Activated CD4-positive, alpha-beta T cell treated with anti-CD3 and anti-CD28 coated beads for 48 hours (primary cell): ENCODE results near the gene LRFN4.
A peak's percentile ranks its signal among the peaks of the same experiment; 100 is the strongest.

Experiments
- DNase-seq: peaks from one replicate; pipeline ENCODE4 v3.0.0-alpha.2; 2020

Gene LRFN4

DNA sequence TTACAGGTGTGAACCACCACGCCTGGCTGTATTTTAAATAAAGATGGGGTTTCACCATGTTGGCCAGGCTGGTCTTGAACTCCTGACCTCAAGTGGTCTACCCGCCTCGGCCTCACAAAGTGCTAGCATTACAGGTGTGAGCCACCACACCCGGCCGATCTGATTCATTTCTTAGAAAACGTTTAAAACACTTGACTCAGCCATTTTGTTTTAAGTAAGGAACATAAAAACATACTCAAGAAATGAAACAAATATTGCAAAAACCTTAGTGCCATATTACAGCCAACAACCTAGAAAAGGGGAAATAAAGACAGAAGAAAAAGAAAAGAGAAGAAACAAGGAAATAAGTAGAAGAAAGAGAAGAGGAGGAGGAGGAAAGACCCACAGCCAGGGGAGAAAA lies 17.4 kb downstream of the LRFN4 start:
- no peak for DNase-seq

DNA sequence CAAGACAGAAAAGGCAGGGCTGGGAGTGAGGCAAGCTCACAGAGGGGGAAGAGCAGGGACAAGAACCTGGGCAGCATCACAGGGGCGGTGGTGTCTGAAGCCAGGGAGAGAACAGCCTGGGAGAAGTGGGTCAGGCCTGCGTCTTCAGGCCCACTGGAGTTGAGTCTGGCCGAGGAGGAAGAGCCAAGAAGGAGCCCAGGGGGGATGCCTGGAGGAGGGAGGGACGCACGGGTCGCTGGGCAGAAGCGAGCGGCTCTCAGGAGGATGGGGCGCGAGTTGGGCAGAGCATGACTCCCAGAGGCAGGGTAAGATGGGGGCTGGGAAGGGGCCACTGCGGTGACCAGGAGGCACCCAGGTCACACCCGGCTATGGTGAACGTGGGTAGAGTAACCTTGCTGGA lies 18.5 kb downstream of the LRFN4 start:
- DNase-seq: no peak

DNA sequence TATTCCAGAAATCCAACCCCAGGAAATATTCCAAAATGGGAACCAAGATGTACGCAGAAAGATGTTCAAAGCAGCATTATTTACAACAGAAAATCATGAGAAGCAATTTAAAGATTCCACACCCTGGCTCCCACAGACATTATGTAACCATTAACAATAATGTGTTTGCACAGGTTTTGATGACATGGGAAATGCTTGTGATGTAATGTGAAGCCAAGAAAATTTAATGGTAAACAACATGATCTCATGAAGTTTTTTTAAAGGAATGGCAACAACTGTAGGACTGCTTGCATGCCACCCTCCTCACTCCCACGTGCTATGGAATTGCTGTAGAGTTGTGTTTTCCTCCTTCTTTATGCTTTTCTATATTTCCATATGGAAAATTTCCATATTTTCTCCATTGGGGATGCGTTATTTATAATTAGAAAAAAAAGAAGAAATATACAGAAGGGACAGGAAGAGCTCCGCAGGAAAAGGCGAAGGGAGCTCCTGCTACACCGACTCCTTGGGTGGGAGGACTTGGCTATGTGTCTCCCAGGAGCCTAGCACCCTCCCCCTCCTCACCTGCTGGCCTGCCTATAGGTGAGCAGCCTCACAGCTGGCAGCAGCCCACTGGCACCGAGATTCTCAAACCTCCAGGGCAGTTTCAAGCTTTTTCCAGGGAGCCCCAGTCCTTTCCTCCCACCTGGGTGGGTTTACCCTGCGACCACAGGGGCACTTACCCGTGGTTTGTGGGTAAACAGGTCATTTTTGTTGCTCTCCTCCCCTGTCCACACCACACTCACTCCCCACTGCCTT lies 20.9 kb downstream of the LRFN4 start:
- DNase-seq: no peak

DNA sequence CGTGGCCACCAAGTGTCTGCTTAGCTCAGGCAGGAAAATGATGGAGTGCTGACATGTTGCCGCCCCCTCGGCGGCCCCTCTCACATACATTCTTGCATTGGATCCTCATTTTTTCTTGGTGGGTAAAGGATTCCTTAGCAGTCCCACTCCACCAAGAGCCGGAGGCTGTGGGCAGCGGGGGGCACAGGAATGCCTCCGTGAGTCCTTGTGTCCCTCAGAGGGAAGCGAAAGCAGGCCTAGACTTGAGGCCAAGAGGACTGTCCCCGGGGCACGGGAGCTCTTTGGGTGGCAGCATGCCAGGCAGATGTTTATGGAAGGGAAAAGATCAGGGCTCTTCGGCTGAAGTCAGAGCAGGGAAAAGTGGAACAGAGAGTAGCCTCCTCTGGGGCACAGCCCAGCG lies 21.6 kb downstream of the LRFN4 start:
- no peak for DNase-seq

DNA sequence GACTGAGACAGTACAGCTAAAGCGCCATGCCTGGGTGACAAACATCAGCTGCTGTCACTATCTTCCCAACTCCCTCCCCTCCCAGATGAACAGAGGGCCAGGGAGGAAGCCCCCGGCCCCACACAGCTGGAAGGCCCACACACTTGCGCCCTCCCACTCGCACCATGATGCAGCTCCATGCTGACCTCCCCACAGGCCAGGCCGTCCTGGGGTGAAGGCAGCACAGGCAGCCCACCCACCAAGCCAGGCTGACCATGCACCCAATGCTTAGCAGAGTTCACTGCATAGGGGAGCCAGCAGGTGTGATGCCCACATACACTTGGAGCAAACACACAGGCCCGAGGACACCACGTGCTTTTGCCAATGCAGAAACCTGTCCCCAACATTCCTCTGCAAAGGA lies 22.1 kb downstream of the LRFN4 start:
- no peak for DNase-seq

DNA sequence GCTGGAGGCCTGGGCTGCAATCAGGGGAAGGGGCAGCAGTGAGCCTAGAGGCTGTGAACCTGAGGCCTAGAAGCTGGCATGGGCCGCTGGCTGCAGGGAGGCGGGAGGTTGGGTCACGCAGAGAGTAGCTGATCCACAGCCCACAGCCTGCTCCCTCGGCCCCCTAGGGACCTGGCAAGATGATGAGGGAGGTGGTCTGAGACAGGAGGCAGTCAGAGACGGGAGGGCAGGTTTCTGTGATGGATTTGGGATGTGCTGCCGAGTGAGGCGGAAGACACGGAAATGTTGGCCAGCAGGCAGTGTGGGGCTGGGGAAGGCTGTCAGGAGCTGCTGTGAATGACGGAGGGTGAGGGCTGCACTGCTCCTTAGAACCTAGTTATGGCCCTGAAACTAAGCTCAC lies 22.7 kb downstream of the LRFN4 start:
- DNase-seq: no peak

DNA sequence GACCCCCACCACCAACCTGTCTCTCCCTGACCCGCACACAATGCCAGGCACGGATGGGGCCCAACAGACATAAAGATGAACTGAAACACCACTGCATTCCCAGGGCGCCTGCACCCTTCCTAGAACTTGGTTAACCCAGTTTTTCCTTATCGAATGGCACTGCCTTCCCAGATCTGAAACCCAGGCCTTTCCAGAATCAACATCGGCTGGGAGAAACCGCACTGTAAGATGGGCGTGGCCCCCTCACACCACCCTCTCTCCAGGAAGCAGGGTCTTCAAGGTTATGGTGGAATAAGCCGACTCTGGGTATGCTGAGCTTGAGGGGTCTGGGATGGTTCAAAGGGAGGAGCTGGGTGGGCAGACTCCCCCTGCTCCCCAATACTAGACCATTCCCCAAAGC lies 23.1 kb downstream of the LRFN4 start:
- DNase-seq: no peak

DNA sequence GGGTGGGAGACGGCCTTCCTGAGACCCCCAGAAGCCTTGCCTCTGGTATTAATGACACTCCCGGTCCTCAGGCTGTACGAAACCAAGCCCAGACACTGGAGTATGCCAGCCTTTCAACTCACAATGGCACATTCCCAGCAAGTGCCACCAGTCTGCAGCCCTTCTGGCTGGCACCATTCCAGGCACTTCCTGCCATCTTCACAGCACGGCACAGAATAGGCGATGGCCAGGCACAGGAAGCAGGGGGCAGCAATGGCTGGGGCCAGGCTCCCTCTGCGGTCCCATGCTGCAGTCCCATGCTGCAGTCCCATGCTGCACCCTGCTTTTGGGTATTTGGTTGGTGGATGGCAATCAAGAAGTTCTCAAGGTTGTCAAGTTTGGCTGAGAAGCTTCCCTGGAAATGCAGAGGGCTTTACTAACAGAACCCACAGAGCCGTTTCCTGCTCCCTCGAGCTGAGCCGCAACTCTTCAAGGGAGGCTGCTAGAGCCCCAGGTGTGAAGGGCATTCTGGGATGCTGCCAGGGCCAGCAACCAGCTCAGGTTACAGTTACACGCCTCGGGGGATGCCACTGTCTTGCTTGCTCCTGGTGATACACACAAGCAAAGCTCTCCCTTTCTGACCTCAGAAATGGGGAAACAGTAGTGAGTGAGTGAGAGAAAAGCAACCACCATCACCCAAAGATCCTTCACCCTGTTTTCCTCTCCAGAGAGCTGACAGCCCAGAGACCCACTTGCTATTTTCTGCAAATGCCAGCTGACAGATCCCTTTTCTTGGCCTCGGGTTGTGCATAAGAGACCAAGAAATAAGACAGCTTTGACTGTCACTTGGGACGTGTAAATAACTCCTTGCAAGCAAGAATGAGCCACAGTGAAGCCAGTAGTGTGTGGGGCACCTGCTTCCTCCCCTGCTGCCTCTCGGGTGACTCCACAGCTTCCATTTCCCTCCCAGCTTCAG lies 23.9 kb downstream of the LRFN4 start:
- DNase-seq: no peak

DNA sequence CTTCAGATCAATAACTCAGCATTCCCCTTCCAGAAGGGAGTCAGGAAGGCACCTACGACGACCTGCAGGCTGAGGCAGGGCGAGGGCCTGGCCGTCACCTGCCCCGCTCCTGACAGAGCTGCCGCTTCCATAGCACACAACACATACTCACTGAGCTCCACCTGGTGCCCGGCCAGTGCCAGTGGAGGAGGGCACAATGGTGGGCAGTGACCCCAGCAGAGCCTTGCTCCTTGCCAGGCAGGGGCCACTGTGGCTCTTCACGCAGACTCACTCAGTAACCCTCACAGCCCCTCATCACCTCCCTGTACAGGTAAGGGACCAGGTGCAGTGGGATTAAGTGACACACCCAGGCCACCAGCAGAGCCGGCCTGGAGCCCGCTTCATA lies 24.6 kb downstream of the LRFN4 start:
- DNase-seq: no peak

DNA sequence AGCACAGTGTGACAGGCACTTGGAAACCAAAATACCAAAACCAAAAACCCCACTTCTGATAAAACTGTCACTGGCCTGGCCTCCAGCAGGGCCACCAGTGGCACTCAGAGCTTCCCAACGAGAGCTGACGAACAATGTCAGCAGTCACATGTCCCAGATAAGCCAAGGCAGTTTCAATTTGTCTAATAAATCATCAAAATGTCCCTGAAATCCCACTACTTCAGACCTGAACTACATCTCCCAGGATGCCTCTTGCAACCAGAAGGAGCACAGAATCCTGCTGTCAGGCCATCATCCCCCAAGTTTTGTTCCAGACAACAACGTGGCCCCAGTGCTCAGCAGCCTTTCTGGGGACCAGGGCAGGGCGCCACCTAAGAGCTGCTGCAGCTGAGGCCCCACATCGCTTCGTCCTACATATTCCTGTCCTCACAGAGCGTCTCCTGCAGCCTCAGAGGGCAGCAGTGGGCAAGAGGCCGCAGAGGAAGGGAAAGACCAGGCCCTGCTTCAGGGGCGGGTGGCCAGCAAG lies 25.1 kb downstream of the LRFN4 start:
- no peak for DNase-seq

DNA sequence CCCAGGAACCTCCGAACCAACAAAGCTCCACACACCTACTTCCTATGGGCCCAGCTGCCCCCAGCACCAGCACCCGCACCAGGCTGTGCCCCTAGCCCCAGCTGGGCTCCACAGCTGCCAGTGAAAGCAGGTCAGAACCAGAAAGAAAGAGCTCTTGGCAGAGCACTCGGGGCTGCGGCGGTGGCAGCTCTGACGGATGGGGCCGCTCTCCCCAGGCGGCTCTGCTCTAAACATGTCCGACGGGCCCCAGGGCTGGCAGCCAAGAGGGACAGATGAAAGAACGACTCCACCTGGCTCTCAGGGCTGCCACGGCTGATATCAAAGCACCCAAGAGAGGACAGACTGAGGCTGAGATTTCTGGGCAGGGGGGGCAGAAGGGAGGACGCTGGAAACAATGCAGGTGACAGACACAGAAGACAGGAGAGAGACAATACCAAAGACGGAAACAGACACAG lies 25.7 kb downstream of the LRFN4 start:
- no peak for DNase-seq

DNA sequence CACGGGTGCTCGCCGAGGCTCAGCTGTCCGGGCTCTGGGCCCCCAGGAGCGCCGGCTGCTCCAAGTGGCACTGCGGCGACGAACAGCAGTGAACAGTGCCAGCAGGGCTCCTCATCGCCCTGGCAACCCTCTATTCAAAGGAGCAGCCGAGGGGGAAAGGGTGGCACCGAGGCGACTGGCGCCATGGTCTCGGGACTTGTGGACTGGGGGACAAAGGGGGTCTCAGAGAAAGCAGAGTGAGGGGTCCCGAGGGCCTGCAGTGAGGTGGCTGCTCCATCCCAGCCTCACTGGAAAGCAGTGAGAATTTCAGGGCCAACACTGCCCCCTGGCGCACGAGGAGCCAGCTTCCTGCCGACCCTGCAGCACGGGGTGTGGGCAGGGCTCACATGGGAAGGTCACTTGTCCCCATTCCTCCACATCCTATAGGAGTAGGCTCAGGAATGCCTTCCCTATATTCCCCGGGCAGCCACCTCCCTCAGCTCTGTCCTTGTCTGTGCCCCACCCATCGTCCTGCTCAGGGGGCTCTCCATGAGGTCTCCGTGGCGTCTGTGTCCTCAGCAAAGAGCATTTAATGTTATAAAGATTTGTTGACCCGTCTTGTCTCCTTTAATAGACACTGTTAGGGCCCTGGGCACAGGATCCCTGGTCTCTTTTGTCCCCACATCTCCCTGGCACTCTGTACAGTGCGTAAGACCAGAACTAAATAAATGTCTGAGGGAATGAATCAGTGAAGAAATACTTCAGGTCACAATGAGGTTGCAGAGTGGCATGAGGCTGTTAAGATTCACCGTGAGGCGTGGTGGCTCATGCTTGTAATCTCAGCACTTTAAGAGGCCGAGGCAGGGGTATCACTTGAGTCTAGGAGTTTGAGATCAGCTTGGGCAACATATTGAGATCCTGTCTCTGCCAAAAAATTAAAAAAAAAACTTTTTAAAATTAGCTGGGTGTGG lies 26.4 kb downstream of the LRFN4 start:
- peak; percentile 82 for DNase-seq

DNA sequence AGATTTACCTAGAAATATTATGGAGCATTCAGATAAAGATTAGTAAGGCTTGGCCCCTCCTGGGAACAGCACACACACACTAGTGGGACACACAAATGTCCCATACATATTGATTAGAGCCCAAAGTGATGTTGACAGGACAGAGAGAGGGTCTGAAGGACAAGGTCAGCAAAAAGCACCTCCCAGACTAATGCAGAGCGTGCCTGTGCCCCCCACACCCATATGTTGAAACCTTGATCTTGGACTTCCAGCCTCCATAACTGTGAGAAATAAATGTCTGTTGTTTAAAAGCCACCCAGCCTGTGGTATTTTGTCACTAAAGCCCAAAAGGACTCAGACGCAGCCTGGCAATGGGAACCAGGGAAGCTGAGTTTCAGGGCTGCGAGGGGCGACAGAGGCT lies 27.6 kb downstream of the LRFN4 start:
- no peak for DNase-seq

DNA sequence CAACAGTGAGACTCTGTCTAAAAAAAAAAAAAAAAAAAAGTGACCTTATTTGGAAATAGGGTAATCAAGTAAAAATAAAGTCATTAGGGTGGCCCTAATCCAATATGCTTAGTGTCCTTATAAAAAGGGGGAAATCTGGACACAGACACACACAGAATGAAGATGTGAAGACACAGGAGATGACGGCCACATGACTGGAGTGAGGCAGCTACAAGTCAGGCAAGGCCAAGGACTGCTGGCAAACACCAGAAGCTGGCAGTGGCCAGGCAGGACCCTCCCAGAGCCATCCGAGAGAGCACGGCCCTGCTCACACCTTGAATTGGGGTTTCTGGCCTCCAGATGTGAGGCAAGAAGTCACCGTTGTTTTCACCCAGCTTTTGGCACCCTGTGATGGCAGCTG lies 28.6 kb downstream of the LRFN4 start:
- DNase-seq: no peak

DNA sequence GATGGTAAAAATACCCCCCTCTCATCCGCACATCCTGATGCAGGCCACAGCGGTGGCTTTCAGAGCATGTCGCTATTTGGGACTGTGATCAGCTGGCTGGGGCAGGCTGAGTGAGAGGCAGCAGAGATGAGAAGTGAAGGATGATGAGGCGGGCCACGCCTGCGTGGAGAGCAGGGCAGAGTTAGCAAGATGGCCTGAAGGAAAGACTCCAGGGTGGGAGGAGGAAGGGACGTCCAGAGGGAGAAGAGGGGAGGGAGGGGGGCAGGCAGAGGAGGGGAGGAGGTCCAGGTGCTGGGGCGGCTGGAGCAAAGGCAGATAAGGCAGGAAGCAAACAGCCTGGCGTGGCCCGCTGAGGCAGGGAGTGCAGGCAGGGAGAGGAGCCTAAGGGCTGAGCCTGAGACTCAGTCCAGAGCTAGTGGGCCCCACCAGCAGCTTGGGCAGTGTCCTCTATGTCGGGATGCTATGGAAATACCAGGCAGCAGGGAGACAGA lies 29.1 kb downstream of the LRFN4 start:
- no peak for DNase-seq

DNA sequence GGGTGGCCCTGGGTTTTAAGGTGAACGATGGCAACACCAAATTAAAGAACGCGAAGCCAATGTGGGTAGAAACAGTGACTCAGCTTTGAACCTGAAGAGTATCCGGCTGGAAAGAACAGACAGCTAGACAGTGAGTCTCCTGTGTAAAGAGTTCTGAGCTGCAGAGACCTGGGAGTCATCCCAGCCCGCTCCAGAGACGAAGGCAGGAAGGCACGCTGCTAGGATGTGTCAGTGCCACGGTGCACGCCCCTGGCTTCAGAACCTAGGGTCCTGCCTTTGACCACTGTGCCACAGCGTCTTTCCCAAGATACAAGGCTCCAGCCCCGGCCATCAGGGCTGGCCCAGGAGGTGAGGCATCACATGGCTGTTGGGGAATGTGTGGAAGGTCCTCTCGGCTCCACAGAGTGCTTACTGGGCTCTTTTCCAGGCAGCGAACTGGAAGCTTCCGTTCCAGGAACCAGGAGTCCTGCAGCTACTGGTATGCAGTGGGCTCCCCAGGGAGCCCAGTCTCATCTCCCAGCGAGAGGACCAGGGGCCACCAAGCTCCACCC lies 29.9 kb downstream of the LRFN4 start:
- DNase-seq: no peak

DNA sequence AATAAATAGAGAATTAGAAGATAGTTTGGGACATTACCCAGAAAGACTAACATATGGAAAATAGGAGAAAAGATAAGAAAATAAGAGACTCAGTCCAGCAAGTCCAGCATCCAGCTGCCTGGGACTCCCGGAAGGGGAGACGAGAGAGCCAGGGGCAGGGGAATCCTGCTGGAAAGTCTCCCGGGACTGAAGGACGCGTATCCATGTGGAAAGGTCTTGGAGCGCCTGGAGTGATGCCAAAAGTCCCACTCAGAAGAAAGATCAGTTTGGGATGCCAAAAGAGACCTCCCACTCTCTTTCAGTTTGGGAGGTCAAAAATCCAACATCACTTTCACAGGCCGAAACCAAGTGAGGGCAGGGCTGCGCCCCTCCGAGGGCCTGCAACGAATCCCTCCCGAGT lies 30.7 kb downstream of the LRFN4 start:
- DNase-seq: no peak

DNA sequence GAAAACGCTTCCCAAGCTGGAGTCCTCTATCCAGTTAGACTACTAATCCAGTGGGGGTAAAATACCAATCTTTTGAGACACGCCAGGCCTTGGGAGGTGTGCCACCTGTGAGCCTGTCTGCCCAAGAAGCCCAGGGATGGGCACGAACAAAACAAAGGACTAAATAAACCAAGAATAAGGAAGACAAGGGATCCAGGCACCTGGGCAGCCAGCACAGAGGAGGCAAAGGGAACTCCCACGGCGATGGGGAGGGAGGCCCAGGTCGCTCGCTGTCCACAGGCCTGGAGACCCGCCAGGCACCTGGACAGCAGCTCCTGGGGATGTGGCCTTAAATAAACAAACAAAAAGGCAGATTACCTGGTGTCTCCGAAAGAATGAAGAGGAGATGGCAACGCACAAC lies 31.4 kb downstream of the LRFN4 start:
- DNase-seq: no peak

DNA sequence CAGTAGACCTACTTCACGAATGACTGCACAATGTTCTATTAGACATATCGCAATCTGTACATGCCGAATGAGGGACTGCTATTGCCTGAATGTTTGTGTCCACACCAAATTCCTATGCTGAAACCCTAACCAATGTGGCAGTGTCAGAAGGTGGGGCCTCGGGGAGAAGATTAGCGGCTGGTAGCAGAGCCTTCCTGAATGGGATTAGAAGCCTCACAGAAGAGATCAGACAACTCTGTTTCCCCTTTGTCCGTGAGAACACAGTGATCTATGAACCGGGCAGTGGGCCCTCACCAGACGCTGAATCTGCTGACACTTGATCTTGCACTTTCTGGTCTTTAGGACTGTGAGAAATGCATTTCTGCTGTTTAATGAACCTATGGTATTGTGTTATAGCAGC lies 33.1 kb downstream of the LRFN4 start:
- DNase-seq: no peak

DNA sequence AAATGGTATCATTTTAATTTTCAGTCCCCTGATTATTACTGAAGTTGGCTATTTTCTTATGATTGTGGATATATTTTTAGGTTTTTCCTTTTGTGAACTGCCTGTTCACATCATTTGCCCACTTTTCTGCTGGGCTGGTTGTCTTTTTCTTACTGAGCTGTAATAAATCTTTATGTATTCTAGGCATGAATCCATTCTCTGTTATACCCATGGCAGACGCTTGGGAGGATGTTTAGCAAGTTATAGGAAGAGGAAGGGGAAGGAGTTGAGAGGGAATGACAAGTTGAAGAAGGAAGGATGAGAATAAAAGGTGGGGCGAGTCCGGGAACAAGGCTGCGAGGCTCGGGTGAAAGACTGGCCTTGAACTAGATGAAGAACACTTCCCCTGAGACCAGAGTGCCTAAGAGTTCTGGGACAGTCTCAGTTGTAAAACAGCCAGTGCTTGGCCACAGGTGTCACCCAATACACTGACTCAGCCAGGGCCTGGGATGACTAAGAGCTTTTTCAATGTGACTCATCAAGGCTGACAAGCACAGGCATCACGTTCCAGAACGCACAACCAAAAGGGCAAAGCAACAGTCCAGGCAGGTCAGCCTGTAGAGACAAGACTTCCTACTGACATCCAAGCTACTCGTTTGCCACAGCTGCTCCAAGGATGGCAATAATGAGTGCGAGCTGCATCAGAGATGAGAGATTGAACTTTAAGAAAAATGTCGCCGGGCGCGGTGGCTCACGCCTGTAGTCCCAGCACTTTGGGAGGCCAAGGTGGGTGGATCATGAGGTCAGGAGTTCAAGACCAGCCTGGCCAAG lies 35.2 kb downstream of the LRFN4 start:
- peak; percentile 83 for DNase-seq

DNA sequence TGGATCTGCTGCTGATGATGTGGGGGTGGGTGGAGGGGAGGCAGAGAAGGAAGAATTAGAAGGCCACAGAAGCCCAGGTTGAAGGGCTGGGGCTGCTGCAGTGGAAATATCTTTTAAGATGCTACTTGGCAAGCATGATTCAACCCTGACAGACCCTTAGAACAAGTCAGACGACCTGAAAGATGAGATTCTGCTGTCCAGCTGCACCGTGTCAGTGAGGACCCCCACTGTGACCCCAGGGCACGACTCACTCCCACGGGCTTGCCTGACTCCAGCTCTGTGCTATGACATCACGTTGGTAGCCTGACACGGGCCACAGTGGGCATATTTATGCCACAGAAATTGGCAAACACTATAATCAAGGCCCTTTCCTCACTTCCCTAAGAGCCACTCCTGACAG lies 36.0 kb downstream of the LRFN4 start:
- no peak for DNase-seq
